IPS DF 19.7 (cell line): ENCODE results near the gene PRAMEF33.
"Not testable (repeated sequence)": the region's sequence is repeated elsewhere in the genome, so short reads cannot be mapped to it uniquely, and the experiment has no call there.

Experiments used
- DNase-seq: peaks from one replicate; pipeline ENCODE4 v3.0.0-alpha.2; 2013; ENCODE audit warnings: low read depth, low spot score

The PRAMEF33 gene, protein sequence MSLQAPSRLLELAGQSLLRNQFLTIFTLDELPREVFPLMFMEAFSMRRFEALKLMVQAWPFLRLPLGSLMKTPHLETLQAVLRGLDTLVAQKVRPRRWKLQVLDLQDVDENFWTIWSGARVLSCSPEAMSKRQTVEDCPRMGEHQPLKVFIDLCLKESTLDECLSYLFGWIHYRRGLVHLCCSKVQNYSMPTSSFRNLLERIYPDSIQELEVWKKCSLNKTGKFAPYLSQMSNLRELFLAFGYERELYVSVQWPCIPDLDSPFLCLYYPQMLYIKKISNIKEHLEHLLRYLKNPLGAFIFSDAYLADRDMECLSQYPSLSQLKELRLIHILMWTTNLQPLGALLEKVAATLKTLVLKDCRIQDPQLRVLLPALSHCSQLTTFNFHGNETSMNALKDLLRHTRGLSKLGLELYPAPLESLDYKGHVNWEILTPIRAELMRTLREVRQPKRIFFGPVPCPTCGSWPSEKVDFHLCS

GRCh38 chr1:13303239-13303638 lies at the start of gene PRAMEF33:
Gene PRAMEF33 (plus strand): TSS chr1:13303539. CDS start chr1:13305955, 2,416 bp downstream.
- not testable (repeated sequence) for DNase-seq

DNA sequence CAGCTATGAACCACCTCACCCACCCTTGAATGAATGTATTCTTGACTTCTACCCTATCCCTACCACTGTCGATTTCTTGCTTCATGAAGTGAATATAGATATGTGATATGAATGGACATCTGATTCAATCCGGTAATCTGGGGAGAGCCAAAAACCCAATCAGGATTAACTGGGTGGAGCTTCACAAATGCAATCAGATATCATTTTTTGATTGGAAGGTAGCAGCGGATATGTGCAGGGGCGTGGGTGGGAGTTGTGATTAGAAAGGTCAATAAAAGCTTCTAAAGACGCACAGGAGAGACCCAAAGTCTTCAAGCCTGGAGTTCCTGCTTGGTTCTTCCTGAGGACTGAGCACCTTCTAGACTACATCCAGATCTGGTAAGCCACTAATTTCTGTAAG lies 49.4 kb upstream of the PRAMEF33 start, which contains the start of gene PRAMEF5:
PRAMEF5 (plus strand) TSS at position 301 of the 400 bp plus-strand sequence. CDS start 5,071 bp downstream, outside the sequence.
- DNase-seq: not testable (repeated sequence)

DNA sequence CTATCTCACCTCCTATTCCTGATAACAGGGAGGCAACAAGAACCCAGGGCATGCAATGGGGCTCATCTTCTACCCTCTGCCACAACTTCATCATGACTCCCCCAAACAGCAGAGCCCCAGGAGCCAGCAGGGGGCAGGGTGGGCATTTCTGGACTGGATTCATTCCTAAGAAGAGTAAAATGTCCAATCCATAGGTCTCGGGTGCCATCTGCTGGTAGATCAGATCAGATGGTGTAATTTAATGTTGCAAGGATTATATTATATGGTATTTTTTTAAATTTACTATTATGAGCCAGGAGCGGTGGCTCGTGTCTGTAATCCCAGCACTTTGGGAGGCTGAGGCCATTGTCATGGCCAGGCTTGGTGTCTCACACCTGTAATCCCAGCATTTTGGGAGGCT lies 38.2 kb upstream of the PRAMEF33 start:
- not testable (repeated sequence) for DNase-seq

GRCh38 chr1:13277016-13277415 lies 26.3 kb upstream of the PRAMEF33 start:
- DNase-seq: not testable (repeated sequence)

- not testable (repeated sequence) for DNase-seq
Observed at GRCh38 chr1:13279617-13280016, 23.7 kb upstream of the PRAMEF33 start.

DNA sequence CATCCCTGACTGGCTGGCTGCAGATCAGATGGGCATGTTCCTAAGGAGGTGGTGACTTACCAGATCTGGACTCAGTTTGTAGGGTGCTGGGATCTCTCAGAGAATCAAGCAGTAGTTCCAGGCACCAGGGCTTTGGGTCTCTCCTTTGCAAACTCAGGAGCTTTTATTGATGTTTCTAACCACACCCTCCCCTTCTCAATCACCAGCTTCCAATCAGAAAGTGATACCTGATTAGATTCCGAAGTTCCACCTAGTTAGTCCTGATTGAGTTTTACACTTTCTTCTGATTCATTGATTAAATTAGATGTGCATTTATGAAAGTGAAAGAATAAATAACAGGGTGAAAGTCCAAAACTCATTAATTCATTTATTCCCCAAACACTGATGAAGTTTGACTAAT lies 18.3 kb upstream of the PRAMEF33 start, which contains the start of gene PRAMEF8:
PRAMEF8 (minus strand) TSS at position 101 of the 400 bp plus-strand sequence. CDS start 1,046 bp downstream, outside the sequence.
- DNase-seq: not testable (repeated sequence)

DNA sequence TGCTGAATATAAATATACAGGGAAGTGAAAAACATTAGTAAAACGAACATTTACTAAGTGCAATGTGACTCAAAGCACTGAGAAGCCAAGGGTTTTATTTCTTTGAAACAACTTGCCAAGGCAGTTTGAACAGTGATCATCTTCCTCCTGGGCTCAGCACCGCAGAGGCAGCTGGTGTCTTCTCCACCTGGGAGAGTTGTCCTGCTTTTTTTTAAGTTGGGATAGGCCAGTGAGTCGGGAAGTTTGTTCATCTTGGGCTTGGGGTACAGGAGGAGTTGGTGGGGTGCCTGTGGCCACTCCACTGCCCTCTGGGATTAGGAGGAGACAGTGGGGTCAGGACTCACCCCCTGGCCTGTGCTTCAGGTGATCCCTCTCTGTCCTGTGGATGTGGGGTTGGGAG lies 14.3 kb upstream of the PRAMEF33 start:
- not testable (repeated sequence) for DNase-seq

DNA sequence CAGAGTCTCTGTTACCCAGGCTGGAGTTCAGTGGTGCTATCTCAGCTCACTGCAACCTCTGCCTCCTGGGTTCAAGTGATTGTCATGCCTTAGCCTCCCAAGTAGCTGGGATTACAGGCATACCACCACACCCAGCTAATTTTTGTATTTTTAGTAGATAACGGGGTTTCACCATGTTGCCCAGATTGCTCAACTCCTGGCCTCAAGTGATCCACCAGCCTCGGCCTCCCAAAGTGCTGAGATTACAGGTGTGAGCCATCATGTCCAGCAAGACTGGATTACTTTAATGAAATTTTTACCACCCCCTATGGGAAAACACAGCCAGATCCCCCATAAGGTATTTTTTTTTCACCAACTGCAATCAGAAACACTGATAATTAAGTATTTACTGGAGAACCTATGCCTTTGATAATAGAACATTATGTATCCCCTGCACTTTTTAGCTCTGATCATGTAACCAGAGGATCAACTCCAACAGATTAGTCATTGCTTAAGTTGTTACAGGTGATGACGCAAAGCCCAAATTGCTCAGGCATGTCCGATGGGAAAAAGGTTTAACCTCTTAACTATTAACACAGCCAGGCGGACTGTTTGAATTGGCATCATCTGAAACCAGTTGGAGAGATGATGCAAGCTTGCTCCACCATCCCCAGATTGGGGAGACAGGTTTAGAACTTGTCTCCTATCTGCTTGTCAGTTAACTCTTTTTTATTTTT lies 6.0 kb upstream of the PRAMEF33 start:
- not testable (repeated sequence) for DNase-seq

DNA sequence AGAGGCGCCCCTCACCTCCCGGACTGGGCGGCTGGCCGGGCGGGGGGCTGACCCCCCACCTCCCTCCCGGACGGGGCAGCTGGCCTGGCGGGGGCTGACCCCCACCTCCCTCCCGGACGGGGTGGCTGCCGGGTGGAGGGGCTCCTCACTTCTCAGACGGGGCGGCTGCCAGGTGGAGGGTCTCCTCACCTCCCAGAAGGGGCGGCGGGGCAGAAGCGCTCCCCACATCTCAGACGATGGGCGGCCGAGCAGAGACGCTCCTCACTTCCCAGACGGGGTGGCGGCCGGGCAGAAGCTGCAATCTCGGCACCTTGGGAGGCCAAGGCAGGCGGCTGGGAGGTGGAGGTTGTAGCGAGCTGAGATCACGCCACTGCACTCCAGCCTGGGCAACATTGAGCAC lies 4.6 kb upstream of the PRAMEF33 start:
- not testable (repeated sequence) for DNase-seq

- DNase-seq: not testable (repeated sequence)
Observed at GRCh38 chr1:13302197-13302596, 1.1 kb upstream of the PRAMEF33 start.

DNA sequence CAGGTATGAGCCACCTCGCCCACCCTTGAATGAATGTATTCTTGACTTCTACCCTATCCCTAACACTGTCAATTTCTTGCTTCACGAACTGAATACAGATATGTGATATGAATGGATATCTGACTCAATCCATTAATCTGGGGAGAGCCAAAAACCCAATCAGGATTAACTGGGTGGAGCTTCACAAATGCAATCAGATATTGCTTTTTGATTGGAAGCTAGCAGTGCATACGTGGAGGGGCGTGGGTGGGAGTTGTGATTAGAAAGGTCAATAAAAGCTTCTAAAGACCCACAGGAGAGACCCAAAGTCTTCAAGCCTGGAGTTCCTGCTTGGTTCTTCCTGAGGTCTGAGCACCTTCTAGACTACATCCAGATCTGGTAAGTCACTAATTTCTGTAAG lies 11.9 kb downstream of the PRAMEF33 start, which contains the start of gene PRAMEF15:
PRAMEF15 (plus strand) TSS at position 301 of the 400 bp plus-strand sequence. CDS start 2,827 bp downstream, outside the sequence.
- not testable (repeated sequence) for DNase-seq

- not testable (repeated sequence) for DNase-seq
Observed at GRCh38 chr1:13342496-13342895, 39.2 kb downstream of the PRAMEF33 start.

GRCh38 chr1:13347034-13347433 lies 43.7 kb downstream of the PRAMEF33 start, which contains the start of gene PRAMEF14:
Gene PRAMEF14 (minus strand): TSS chr1:13347134. CDS start chr1:13345314, 1,820 bp downstream.
- not testable (repeated sequence) for DNase-seq

DNA sequence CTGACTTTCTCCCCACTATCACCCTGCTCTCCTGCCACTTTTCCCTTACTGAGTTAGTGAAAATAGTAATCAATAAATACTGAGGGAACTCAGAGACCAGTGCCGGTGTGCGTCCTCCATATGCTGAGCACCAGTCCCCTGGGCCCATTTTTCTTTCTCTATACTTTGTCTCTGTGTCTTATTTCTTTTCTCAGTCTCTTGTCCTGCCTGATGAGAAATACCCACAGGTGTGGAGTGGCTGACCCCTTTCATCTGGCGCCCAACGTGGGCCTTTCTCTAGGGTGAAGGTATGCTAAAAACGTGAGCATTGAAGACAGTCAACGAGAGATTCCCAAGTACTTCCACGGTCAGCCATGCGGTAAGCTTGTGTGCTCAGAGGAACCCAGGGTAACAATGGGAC lies 50.1 kb downstream of the PRAMEF33 start:
- not testable (repeated sequence) for DNase-seq

GRCh38 chr1:13354475-13354874 lies 51.1 kb downstream of the PRAMEF33 start:
- not testable (repeated sequence) for DNase-seq

DNA sequence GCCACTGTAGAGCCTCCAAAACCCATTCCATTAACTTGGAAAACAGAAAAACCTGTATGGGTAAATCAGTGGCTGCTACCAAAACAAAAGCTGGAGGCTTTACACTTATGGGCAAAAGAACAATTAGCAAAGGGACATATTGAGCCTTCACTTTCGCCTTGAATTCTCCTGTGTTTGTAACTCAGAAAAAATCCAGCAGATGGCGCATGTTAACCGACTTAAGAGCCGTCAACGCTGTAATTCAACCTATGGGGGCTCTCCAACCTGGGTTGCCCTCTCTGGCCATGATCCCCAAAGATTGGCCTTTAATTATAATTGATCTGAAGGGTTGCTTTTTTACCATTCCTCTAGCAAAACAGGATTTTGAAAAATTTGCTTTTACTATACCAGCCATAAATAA lies 53.4 kb downstream of the PRAMEF33 start:
- peak; percentile 0 for DNase-seq
